ENCODE measurements around the gene NLGN1. TPM values are rescaled to one million over a fixed set of nuclear protein-coding genes. Genes with fewer than 3 reads are reported as not detected.

The NLGN1 gene
- total RNA-seq, 1 experiment from 2014 or later, result not detected

DNA sequence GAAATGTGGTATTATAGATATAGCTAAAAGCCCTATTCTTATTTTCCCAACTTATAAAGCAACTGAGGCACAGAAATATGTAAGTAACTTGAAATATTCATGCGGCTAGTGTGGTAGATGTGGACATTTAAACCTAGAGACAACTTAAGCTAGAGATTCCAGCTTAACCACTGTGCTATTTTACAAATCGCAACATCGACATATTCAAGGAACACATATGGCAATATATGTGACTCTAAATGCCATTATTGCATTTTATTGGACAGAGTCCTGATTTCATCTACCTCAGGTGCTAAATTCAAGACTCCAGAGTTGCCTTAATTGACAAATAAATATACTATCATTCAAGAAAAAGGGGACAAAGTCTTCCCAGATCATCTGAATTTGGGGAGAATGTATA lies 442.3 kb downstream of the NLGN1 start:
- intact Hi-C loops (cut with micrococcal nuclease), result no loop called here
- H3K36me3 Mint-ChIP-seq (ENCODE audit: insufficient read depth, unreplicated experiment), result no peaks in the 10 kb centered on the region
- TF ChIP-seq, protein P1, sequence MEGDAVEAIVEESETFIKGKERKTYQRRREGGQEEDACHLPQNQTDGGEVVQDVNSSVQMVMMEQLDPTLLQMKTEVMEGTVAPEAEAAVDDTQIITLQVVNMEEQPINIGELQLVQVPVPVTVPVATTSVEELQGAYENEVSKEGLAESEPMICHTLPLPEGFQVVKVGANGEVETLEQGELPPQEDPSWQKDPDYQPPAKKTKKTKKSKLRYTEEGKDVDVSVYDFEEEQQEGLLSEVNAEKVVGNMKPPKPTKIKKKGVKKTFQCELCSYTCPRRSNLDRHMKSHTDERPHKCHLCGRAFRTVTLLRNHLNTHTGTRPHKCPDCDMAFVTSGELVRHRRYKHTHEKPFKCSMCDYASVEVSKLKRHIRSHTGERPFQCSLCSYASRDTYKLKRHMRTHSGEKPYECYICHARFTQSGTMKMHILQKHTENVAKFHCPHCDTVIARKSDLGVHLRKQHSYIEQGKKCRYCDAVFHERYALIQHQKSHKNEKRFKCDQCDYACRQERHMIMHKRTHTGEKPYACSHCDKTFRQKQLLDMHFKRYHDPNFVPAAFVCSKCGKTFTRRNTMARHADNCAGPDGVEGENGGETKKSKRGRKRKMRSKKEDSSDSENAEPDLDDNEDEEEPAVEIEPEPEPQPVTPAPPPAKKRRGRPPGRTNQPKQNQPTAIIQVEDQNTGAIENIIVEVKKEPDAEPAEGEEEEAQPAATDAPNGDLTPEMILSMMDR (IDR thresholded peaks at IDR 0.05; ENCODE audit: unreplicated experiment), result no peak
- no peak for DNase-seq (ENCODE audit: unreplicated experiment)
- no peak overlapping the region for H3K4me3 Mint-ChIP-seq (ENCODE audit: unreplicated experiment)
- POLR2A ChIA-PET, result interaction anchor here (0.6 kb wide), 1 partner anchor 11 kb away, joined by 3 read pairs; no protein-coding TSS in a partner anchor
- no peaks in the 10 kb centered on the region for H3K9me3 Mint-ChIP-seq (ENCODE audit: unreplicated experiment)
- no peaks in the 10 kb centered on the region for H3K4me1 Mint-ChIP-seq (ENCODE audit: insufficient read depth, unreplicated experiment)
- BruUV-seq (replicated peaks), result no TSS peak
- H3K27ac Mint-ChIP-seq (ENCODE audit: low read depth, unreplicated experiment), result no peak overlapping the region
- H3K27me3 Mint-ChIP-seq (ENCODE audit: insufficient read depth, unreplicated experiment), result no peaks in the 10 kb centered on the region
- CTCF ChIA-PET, result interaction anchor here (0.7 kb wide), 1 partner anchor 9 kb away, joined by 4 read pairs; no protein-coding TSS in a partner anchor

DNA sequence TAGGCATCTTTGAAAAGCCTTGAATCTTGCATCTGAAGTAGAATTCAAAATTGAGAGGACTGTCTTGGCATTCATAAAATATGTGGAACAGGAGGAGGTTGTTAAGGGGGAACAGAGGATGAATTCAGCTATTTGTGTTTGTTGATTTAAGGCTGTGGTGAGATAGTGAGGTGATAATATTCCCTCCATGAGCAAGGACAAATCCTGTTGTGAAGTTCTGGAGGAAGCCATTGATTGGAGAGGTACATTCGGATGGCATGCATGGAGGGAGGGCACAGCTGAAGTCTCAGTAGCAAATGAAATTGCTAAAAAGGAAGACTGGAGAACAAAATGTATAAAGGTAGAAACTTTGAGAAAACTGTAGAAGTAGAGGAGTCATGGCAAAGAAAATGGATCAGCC lies 443.8 kb downstream of the NLGN1 start:
- no peak overlapping the region for H3K27ac Mint-ChIP-seq (ENCODE audit: low read depth, unreplicated experiment)
- no peak overlapping the region for H3K4me3 Mint-ChIP-seq (ENCODE audit: unreplicated experiment)
- no peaks in the 10 kb centered on the region for H3K36me3 Mint-ChIP-seq (ENCODE audit: insufficient read depth, unreplicated experiment)
- H3K4me1 Mint-ChIP-seq (ENCODE audit: insufficient read depth, unreplicated experiment), result no peaks in the 10 kb centered on the region
- TF ChIP-seq, protein P1 (IDR thresholded peaks at IDR 0.05; ENCODE audit: unreplicated experiment), result no peak
- no peaks in the 10 kb centered on the region for H3K27me3 Mint-ChIP-seq (ENCODE audit: insufficient read depth, unreplicated experiment)
- ChIA-PET POLR2A (no interaction called here), CTCF (no interaction called here)
- no TSS peak for BruUV-seq (replicated peaks)
- no peaks in the 10 kb centered on the region for H3K9me3 Mint-ChIP-seq (ENCODE audit: unreplicated experiment)
- no peak for DNase-seq (ENCODE audit: unreplicated experiment)
- intact Hi-C loops (cut with micrococcal nuclease), result no loop called here

DNA sequence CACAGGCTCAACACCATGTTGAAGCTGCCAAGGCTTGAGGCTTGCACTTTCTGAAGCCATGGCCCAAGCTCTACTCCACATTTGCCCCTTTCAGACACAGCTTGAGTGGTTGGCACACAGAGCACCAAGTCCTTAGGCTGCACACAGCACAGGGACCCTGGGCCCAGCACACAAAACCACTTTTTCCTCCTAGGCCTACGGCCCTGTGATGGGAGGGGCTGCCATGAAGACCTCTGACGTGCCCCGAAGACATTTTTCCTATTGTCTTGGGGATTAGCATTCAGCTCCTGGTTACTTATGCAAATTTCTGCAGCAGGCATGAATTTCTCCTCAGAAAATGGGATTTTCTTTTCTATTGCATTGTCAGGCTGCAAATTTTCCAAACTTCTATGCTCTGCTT lies 445.5 kb downstream of the NLGN1 start:
- Mint-ChIP-seq H3K27me3 (ENCODE audit: insufficient read depth, unreplicated experiment) (no peaks in the 10 kb centered on the region), H3K9me3 (ENCODE audit: unreplicated experiment) (no peaks in the 10 kb centered on the region), H3K36me3 (ENCODE audit: insufficient read depth, unreplicated experiment) (no peaks in the 10 kb centered on the region), H3K4me1 (ENCODE audit: insufficient read depth, unreplicated experiment) (no peaks in the 10 kb centered on the region), H3K4me3 (ENCODE audit: unreplicated experiment) (no peak overlapping the region), H3K27ac (ENCODE audit: low read depth, unreplicated experiment) (no peak overlapping the region)
- no peak for DNase-seq (ENCODE audit: unreplicated experiment)
- POLR2A ChIA-PET, result no interaction called here
- CTCF ChIA-PET, result interaction anchor here (0.7 kb wide), 1 partner anchor 55 kb away, joined by 3 read pairs; no protein-coding TSS in a partner anchor
- TF ChIP-seq, protein P1 (IDR thresholded peaks at IDR 0.05; ENCODE audit: unreplicated experiment), result no peak
- no TSS peak for BruUV-seq (replicated peaks)
- intact Hi-C loops (cut with micrococcal nuclease), result no loop called here

DNA sequence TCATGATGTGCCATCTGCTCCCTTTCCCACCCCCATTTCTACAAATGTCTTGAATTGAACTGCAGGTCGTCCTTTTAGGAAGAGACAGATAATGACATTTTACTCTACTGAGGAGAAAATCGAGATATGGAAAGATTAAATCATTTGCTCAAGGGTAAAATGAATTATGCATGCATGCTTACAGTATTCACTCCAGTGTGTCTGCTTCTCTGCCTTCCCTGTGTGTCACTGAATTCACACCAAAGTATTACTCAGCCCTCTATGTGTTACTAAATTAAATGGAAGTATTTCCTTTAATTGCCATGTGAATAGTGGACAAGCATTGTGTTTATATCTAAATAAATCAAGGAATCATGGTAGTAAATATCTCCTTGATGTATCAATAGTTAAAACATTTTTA lies 449.0 kb downstream of the NLGN1 start:
- ChIA-PET POLR2A (no interaction called here), CTCF (no interaction called here)
- H3K9me3 Mint-ChIP-seq (ENCODE audit: unreplicated experiment), result no peaks in the 10 kb centered on the region
- TF ChIP-seq, protein P1 (IDR thresholded peaks at IDR 0.05; ENCODE audit: unreplicated experiment), result no peak
- DNase-seq (ENCODE audit: unreplicated experiment), result no peak
- no peaks in the 10 kb centered on the region for H3K27me3 Mint-ChIP-seq (ENCODE audit: insufficient read depth, unreplicated experiment)
- H3K4me1 Mint-ChIP-seq (ENCODE audit: insufficient read depth, unreplicated experiment), result no peaks in the 10 kb centered on the region
- H3K36me3 Mint-ChIP-seq (ENCODE audit: insufficient read depth, unreplicated experiment), result no peaks in the 10 kb centered on the region
- H3K27ac Mint-ChIP-seq (ENCODE audit: low read depth, unreplicated experiment), result no peak overlapping the region
- intact Hi-C loops (cut with micrococcal nuclease), result no loop called here
- H3K4me3 Mint-ChIP-seq (ENCODE audit: unreplicated experiment), result no peak overlapping the region
- no TSS peak for BruUV-seq (replicated peaks)

Data from MCF 10A (cell line).